Measurements from ENCODE around the gene ERC2.

Gene ERC2

GRCh38 chr3:56189536-56189935, 278.7 kb downstream of the ERC2 start:
- no peak for DNase-seq (ENCODE audit: low spot score)

- DNase-seq (ENCODE audit: low spot score), result no peak
Observed at GRCh38 chr3:56188201-56188600, 280.1 kb downstream of the ERC2 start.

- no peak for DNase-seq (ENCODE audit: low spot score)
Observed at GRCh38 chr3:56187051-56187450, 281.2 kb downstream of the ERC2 start.

GRCh38 chr3:56185827-56186226, 282.4 kb downstream of the ERC2 start:
- DNase-seq (ENCODE audit: low spot score), result no peak

- no peak for DNase-seq (ENCODE audit: low spot score)
Observed at GRCh38 chr3:56183529-56183928, 284.7 kb downstream of the ERC2 start.

- no peak for DNase-seq (ENCODE audit: low spot score)
Observed at GRCh38 chr3:56180433-56180832, 287.8 kb downstream of the ERC2 start.

GRCh38 chr3:56173601-56174000, 294.7 kb downstream of the ERC2 start:
- no peak for DNase-seq (ENCODE audit: low spot score)

GRCh38 chr3:56164436-56164835, 303.8 kb downstream of the ERC2 start:
- no peak for DNase-seq (ENCODE audit: low spot score)

- peak; percentile 31 for DNase-seq (ENCODE audit: low spot score)
Observed at GRCh38 chr3:56157693-56158362, 310.4 kb downstream of the ERC2 start.

GRCh38 chr3:56154297-56154696, 314.0 kb downstream of the ERC2 start:
- no peak for DNase-seq (ENCODE audit: low spot score)

GRCh38 chr3:56147354-56147753, 320.9 kb downstream of the ERC2 start:
- no peak for DNase-seq (ENCODE audit: low spot score)

- no peak for DNase-seq (ENCODE audit: low spot score)
Observed at GRCh38 chr3:56145410-56145809, 322.9 kb downstream of the ERC2 start.

GRCh38 chr3:56144805-56145204, 323.5 kb downstream of the ERC2 start:
- DNase-seq (ENCODE audit: low spot score), result no peak

GRCh38 chr3:56137415-56137814, 330.9 kb downstream of the ERC2 start:
- no peak for DNase-seq (ENCODE audit: low spot score)

- DNase-seq (ENCODE audit: low spot score), result no peak
Observed at GRCh38 chr3:56136514-56136913, 331.8 kb downstream of the ERC2 start.

GRCh38 chr3:56135941-56136340, 332.3 kb downstream of the ERC2 start:
- DNase-seq (ENCODE audit: low spot score), result no peak

GRCh38 chr3:56133423-56133822, 334.8 kb downstream of the ERC2 start:
- no peak for DNase-seq (ENCODE audit: low spot score)

GRCh38 chr3:56132762-56133161, 335.5 kb downstream of the ERC2 start:
- no peak for DNase-seq (ENCODE audit: low spot score)

GRCh38 chr3:56131974-56132590, 336.2 kb downstream of the ERC2 start:
- no peak for DNase-seq (ENCODE audit: low spot score)

- DNase-seq (ENCODE audit: low spot score), result no peak
Observed at GRCh38 chr3:56130036-56130435, 338.2 kb downstream of the ERC2 start.

GRCh38 chr3:56126632-56127031, 341.6 kb downstream of the ERC2 start:
- no peak for DNase-seq (ENCODE audit: low spot score)

GRCh38 chr3:56125358-56126005, 342.8 kb downstream of the ERC2 start:
- DNase-seq (ENCODE audit: low spot score), result no peak

- no peak for DNase-seq (ENCODE audit: low spot score)
Observed at GRCh38 chr3:56124546-56124945, 343.7 kb downstream of the ERC2 start.

GRCh38 chr3:56123487-56123886, 344.8 kb downstream of the ERC2 start:
- DNase-seq (ENCODE audit: low spot score), result no peak

All from globus pallidus (tissue), 1 donor.